Pons (tissue), 1 donor: ENCODE results near the gene CDK6.

Experiments used
- DNase-seq: peaks from one replicate; pipeline ENCODE4 v3.0.0-alpha.2; 2016; ENCODE audit warnings: low spot score

CDK6 gene

GRCh38 chr7:92586841-92587240, 249.5 kb downstream of the CDK6 start:
- no peak for DNase-seq

- no peak for DNase-seq
These were observed 250.0 kb downstream of the CDK6 start for GRCh38 chr7:92586403-92586802.

- no peak for DNase-seq
These were observed 251.4 kb downstream of the CDK6 start for GRCh38 chr7:92584953-92585352.

DNA sequence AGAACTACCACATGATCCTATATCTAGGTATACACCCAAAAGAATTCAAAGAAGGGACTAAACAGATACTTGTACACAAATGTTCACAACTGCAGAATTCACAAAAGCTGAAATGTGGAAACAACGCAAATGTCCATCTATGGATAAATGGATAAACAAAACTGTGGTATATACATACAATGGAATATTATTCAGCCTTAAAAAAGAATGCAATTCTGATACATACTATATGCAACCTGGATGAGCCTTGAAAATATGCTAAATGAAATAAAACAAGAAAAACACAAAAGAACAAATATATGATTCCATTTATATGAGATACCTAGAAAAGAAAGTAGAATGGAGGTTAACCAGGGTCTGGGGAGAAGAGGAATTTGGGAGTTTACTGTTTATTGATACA, 253.4 kb downstream of the CDK6 start:
- DNase-seq, result no peak

- no peak for DNase-seq
These were observed 260.1 kb downstream of the CDK6 start for GRCh38 chr7:92576296-92576695.

- no peak for DNase-seq
These were observed 267.2 kb downstream of the CDK6 start for GRCh38 chr7:92569137-92569536.

GRCh38 chr7:92567460-92567859, 268.9 kb downstream of the CDK6 start:
- DNase-seq, result no peak

DNA sequence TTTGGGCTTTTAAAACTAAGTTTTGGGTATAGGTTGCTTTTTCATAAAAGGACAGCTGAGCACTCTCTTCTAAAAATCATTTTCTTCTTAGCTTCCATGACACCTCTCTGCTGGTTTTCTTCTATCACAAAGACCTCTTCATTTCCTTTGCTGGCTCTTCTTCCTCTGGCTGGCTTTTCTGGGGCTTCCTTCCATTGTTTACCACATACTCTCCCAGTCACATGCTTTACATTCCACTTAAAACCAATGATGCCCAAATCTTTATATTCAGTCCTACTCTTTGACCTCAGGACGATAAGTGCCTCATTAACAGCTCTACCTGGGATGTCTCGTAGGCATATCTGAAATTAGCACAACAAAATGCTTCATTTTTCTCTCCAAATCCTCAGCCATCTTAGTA, 273.0 kb downstream of the CDK6 start:
- DNase-seq, result peak; percentile 13

DNA sequence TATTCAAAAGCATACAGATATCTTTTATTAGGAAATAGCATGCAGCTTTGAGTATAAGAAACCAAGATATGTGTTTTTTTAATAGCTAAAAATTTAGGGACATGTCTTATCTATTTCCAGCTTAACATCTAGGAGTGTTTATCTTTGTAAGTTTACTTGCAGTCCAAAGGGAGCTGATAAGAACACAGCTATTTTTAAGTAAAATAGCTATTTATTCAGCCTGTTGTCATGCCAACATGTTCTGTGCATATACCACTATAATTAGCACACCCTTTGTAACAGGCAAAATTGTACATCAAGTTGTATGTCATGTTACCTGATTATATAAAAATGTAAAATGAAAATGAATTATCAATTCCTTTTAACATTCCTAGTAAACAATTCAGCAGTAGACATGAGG, 275.8 kb downstream of the CDK6 start:
- no peak for DNase-seq

- no peak for DNase-seq
These were observed 278.5 kb downstream of the CDK6 start for GRCh38 chr7:92557808-92558362.

DNA sequence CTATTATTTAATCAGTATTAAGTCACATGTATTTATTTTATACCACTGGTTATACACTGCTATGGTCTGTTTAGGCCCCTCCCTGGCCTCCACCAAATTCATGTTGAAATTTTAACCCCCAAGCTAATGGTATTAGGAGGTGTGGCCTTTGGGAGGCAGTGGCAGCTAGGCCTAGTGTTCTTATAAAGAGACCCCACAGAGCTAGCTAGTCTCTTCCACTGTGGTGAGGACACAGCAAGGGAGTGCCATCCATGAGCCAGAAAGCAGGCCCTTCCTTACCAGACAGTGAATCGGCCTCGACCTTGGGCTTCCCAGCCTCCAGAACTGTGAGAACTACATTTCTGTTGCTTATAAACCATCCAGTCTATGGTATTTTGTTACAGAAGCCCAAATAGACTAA, 279.1 kb downstream of the CDK6 start:
- DNase-seq, result no peak
